Mammary epithelial cell (primary cell): Measurements from ENCODE around the gene ZNF213.

Source experiments
- CTCF ChIP-seq, 2 donors: IDR thresholded peaks in 1 of 2; conservative IDR thresholded peaks in 1 of 2; 2 replicates each; pipeline ENCODE4 v1.5.1; 2011 to 2012; ENCODE audit warnings: inconsistent platforms in 2 of 2, low read length in 2 of 2, mild to moderate bottlenecking in 2 of 2, control low read depth in 1 of 2, low read depth in 1 of 2; ENCODE audit not compliant: insufficient read depth in 1 of 2; ENCODE audit errors: extremely low read depth in 1 of 2
- EZH2 ChIP-seq: IDR thresholded peaks from 2 replicates; pipeline ENCODE4 v1.6.1; 2012; ENCODE audit warnings: low read length, inconsistent platforms, borderline replicate concordance

GRCh38 chr16:3096362-3096761 lies 38.5 kb upstream of the ZNF213 start:
- TF ChIP-seq EZH2 (no peak), CTCF (conservative IDR thresholded peaks at IDR 0.05 in 1 of 2, IDR thresholded peaks at IDR 0.05 in 1 of 2; ENCODE audit: extremely low read depth in 1 of 2, insufficient read depth in 1 of 2, low read depth in 1 of 2, low read length in 2 of 2) (no peak)
